ENCODE data around the gene TYW1B.
"Not testable (repeated sequence)": the region's sequence is repeated elsewhere in the genome, so short reads cannot be mapped to it uniquely, and the experiment has no call there.

Gene TYW1B

DNA sequence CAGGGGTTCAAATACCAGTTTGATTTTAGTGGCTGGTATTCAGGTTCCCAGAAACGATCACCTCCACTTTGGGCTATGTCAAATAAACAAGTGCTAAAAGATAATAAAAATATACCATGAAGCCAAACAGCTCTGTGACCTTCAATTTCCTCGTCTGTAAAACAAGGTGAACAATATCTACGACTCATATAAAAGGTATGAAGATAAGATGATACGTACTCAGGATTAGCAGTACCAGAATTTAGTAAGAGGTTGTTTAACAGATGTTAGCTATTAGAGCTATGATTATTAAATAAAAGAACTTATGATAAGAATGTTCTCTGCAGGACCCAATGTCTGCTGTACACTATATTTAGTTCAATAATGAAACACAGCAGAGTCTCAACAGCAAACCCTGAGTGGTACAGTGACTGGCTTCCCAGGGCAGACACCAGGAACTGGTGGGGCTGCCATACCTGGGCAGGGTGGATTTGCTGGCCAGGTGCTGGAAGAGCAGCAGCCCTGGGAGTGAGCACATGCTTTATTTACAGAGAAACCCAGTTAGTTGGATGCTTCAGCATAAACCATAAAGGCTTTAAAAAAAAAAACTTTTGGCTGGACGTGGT, 151.8 kb downstream of the TYW1B start:
- not testable (repeated sequence) for H3K4me1 ChIP-seq (ENCODE audit: insufficient read depth, low read length); H3K9ac ChIP-seq (ENCODE audit: low read depth, low read length); H3K4me3 ChIP-seq (ENCODE audit: low read length); H3K27ac ChIP-seq (ENCODE audit: low read length); H3K27me3 ChIP-seq (ENCODE audit: insufficient read depth, low read length); H3K9me3 ChIP-seq (ENCODE audit: insufficient read depth, low read depth, low read length); H3K36me3 ChIP-seq (ENCODE audit: insufficient read depth, low read depth, low read length)

DNA sequence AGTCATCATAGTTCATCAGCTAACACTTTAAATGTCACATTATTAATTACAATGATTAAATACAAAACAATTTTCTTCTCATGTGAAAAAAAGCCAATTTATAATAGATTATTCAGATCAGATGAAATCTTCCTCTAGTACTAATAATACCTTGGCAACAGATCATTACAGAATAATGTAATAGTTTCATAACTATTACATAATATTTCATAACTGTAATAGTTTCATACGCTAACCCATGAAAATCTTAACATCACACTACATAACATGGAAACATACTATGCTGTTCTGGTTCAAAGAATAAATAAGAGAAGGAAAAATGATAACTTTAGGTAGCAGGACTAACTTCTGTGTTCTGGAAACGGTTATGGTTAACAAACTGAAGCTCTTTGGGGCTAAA, 152.3 kb downstream of the TYW1B start:
- not testable (repeated sequence) for H3K27ac ChIP-seq (ENCODE audit: low read length); H3K9ac ChIP-seq (ENCODE audit: low read depth, low read length); H3K27me3 ChIP-seq (ENCODE audit: insufficient read depth, low read length); H3K4me3 ChIP-seq (ENCODE audit: low read length); H3K4me1 ChIP-seq (ENCODE audit: insufficient read depth, low read length); H3K9me3 ChIP-seq (ENCODE audit: insufficient read depth, low read depth, low read length); H3K36me3 ChIP-seq (ENCODE audit: insufficient read depth, low read depth, low read length)

DNA sequence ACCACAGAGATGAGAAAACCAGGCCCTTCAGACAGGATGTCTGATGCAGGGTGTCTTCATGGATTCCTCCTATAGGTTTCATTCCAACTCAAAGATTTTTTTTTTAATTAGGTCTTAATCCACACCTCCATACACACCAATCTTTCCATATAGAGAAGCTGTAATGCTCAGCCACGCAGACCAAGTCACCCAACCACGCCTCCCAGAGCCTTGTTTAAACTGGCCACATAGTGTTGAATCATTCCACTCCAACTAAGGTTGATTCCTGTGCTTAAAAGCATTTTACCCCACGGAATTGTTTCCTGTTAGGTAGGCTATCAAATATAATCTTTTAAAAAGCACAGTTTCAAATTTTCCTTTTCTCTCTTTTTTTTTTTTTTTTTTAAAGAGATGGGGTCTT, 153.6 kb downstream of the TYW1B start:
- Histone ChIP-seq H3K4me1 (ENCODE audit: insufficient read depth, low read length) (no peaks in the 10 kb centered on the region), H3K4me3 (ENCODE audit: low read length) (no peak overlapping the region), H3K36me3 (ENCODE audit: insufficient read depth, low read depth, low read length) (no peaks in the 10 kb centered on the region), H3K9me3 (ENCODE audit: insufficient read depth, low read depth, low read length) (no peaks in the 10 kb centered on the region), H3K9ac (ENCODE audit: low read depth, low read length) (no peak overlapping the region), H3K27me3 (ENCODE audit: insufficient read depth, low read length) (no peaks in the 10 kb centered on the region), H3K27ac (ENCODE audit: low read length) (no peak overlapping the region)

DNA sequence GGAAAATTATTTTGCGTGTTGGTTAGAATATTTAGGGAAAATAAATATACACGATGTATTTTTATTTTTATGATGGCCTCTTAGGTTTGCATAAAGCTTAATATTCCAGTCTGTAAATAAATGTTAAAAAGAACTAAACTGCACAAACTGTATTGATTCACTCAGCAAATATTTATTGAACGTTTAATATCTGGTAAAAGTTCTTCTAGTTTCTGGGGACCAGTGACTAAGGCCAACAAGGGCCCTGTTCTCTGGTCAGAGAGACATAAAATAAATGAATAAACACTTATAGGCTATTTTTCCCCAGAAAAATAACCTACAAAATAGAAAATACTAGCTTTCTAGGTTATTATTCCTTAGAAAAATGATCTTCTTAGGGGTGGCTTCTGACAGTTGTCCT, 157.2 kb downstream of the TYW1B start:
- H3K4me1 ChIP-seq (ENCODE audit: insufficient read depth, low read length); H3K9ac ChIP-seq (ENCODE audit: low read depth, low read length); H3K9me3 ChIP-seq (ENCODE audit: insufficient read depth, low read depth, low read length); H3K27me3 ChIP-seq (ENCODE audit: insufficient read depth, low read length); H3K36me3 ChIP-seq (ENCODE audit: insufficient read depth, low read depth, low read length); H3K4me3 ChIP-seq (ENCODE audit: low read length); H3K27ac ChIP-seq (ENCODE audit: low read length): not testable (repeated sequence)

DNA sequence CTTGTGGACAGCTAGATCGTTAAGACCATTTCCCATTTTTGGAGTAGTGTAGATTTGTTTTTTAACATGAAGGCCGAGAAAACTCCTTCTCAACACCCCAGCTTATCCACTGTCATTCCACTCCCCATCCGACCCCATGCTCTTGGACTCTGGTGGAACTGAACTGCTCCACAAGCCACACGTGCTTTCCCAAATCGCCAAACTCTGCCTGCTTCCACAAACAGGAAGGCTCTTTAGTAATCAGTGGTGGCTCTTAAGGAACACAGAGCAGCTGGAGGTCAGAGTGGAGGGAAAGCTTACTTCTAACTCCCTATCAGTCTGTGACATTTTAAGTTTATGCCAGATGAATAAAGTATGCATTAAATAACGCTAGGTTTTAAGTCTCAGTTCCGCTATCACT, 159.6 kb downstream of the TYW1B start:
- H3K4me1 ChIP-seq (ENCODE audit: insufficient read depth, low read length); H3K4me3 ChIP-seq (ENCODE audit: low read length); H3K27ac ChIP-seq (ENCODE audit: low read length): not testable (repeated sequence)

DNA sequence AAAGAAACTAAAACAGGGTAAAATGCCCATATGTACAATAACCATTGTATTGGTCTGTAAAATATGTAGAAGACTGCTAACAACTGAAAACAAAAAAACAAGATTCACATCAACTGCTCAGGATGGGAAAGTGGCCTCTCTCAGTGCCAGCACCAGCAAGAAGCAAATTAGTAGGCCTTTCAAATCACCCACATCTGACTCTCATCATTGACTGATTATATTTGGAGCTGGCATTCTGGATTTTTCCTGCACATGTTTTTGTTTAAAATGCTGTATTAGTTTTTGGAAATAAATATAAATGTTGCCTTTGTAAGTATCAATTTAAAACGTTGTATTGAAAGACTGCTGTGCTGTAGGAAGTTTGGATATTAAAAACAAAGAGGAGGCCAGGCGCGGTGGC, 161.0 kb downstream of the TYW1B start:
- H3K9me3 ChIP-seq (ENCODE audit: insufficient read depth, low read depth, low read length); H3K27ac ChIP-seq (ENCODE audit: low read length); H3K4me1 ChIP-seq (ENCODE audit: insufficient read depth, low read length); H3K9ac ChIP-seq (ENCODE audit: low read depth, low read length); H3K4me3 ChIP-seq (ENCODE audit: low read length); H3K36me3 ChIP-seq (ENCODE audit: insufficient read depth, low read depth, low read length); H3K27me3 ChIP-seq (ENCODE audit: insufficient read depth, low read length): not testable (repeated sequence)

More for the DNA sequence above, 159.6 kb downstream of the TYW1B start:
- not testable (repeated sequence) for H3K9me3 ChIP-seq (ENCODE audit: insufficient read depth, low read depth, low read length); H3K9ac ChIP-seq (ENCODE audit: low read depth, low read length); H3K27me3 ChIP-seq (ENCODE audit: insufficient read depth, low read length); H3K36me3 ChIP-seq (ENCODE audit: insufficient read depth, low read depth, low read length)

DNA sequence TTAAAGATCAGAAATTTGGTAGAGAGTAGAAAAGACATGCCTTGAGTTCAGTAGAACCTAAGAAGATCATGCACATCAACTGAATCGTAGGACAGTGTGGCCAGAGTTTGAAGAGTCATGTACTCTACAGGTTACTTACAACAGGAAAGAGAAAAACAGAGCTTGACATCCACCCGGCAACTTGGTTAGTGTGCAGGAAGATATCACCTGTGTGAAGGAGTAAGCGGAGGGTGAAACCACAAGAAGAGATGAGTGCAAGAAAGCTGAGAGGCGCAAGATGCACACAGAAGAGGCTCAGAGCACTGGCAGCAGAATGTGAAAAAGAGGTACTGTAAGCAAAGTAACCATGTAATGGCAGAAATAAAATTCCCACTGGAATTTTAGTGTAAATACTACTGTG, 179.4 kb downstream of the TYW1B start:
- H3K9me3 ChIP-seq (ENCODE audit: insufficient read depth, low read depth, low read length); H3K4me3 ChIP-seq (ENCODE audit: low read length); H3K27ac ChIP-seq (ENCODE audit: low read length); H3K36me3 ChIP-seq (ENCODE audit: insufficient read depth, low read depth, low read length); H3K4me1 ChIP-seq (ENCODE audit: insufficient read depth, low read length); H3K27me3 ChIP-seq (ENCODE audit: insufficient read depth, low read length); H3K9ac ChIP-seq (ENCODE audit: low read depth, low read length): not testable (repeated sequence)

DNA sequence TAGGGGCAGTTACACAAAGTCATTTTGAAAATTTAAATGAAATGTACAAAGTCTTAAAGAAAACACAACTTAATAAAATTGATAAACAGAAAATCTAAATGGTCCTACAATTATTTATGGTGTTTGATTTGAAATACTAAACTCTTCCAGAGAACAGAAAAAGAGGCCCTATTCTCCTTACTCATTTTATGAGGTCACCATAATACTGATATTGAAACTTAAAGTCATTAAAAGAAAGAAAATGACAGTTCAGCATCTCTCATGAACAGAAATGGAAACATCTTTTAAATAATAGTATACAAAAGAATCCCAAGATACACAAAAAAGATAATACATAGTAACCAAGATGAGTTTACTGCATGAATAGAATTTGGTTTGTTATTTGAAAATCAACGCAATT, 184.3 kb downstream of the TYW1B start:
- H3K36me3 ChIP-seq (ENCODE audit: insufficient read depth, low read depth, low read length); H3K4me3 ChIP-seq (ENCODE audit: low read length); H3K27ac ChIP-seq (ENCODE audit: low read length); H3K27me3 ChIP-seq (ENCODE audit: insufficient read depth, low read length); H3K9ac ChIP-seq (ENCODE audit: low read depth, low read length); H3K9me3 ChIP-seq (ENCODE audit: insufficient read depth, low read depth, low read length); H3K4me1 ChIP-seq (ENCODE audit: insufficient read depth, low read length): not testable (repeated sequence)

DNA sequence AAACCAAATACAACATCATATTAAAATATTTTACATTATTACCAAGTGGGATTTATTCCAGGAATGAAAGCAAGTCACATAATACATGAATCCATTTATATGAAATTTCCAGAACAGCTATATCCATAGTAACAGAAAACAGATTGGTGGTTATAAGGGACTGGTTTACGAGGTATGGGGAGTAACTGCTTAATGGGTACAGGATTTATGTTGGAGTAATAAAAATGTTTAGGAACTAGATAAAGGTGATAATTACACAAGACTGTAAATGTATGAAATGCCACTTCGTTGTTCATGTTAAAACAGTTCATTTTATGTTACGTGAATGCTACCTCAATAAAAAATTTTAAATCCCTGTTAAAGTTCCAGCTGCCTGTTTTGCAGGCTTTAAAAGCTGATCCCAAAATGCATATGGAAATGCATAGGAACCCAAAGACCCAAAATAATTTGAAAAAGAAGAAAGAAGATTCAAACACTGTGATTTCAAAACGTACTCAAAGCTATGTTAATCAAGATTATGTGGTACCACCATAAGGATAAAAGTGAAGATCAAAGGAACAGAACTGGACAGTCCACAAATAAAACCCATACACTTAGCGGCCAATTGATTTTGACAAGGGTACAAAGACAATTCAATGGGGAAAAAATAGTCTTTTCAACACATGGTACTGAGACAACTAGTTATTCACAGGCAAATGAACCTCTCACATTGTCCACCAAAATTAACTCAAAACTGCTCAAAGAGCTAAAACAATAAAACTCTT, 186.3 kb downstream of the TYW1B start:
- H3K4me3 ChIP-seq (ENCODE audit: low read length); H3K27ac ChIP-seq (ENCODE audit: low read length); H3K27me3 ChIP-seq (ENCODE audit: insufficient read depth, low read length); H3K9me3 ChIP-seq (ENCODE audit: insufficient read depth, low read depth, low read length); H3K9ac ChIP-seq (ENCODE audit: low read depth, low read length); H3K36me3 ChIP-seq (ENCODE audit: insufficient read depth, low read depth, low read length); H3K4me1 ChIP-seq (ENCODE audit: insufficient read depth, low read length): not testable (repeated sequence)

DNA sequence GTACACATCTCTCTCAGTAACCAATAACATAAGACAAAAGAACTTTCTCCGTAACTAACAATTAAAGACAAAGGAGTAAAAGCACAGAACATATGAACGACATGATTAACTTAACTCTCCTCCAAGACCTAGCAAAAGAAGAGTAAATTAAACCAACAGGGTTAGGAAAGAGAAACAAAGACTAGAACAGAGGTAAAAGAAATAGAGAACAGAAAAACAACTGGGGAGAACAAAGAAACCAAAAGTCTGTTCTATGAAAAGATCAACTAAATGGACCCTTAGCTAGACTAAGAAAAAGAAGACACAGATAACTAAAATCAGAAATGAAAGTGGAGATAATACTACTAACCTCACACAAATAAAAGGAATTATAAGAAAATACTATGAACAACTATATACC, 187.3 kb downstream of the TYW1B start:
- H3K9me3 ChIP-seq (ENCODE audit: insufficient read depth, low read depth, low read length); H3K9ac ChIP-seq (ENCODE audit: low read depth, low read length); H3K27me3 ChIP-seq (ENCODE audit: insufficient read depth, low read length); H3K4me1 ChIP-seq (ENCODE audit: insufficient read depth, low read length); H3K36me3 ChIP-seq (ENCODE audit: insufficient read depth, low read depth, low read length); H3K4me3 ChIP-seq (ENCODE audit: low read length); H3K27ac ChIP-seq (ENCODE audit: low read length): not testable (repeated sequence)

DNA sequence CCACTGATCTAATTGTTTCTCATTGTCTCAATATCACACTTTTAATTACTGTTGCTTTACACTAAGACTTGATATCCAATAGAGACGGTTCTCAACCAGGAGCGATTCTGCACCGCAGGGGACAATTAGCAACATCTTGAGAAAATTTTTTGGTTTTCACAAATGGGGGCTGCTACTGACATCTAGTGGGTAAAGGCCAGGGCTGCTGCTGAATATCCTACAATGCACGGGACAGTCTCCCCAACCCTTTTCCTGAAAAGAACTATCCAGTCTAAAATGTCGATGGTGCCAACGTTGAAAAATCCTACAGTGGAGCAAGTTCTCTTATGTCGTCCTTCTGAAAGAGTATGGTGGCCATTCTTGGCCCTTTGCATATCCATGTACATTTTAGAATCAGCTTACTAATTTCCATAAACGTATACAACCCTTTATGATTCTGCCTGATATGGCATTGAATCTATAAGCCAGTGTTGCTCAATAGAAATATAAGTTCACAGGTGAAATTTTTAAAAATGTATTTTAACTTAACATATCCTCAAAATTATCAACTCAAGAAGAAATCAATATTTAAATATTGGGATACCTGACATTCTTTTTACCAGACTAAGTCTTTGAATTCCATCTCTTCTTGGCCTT, 192.6 kb downstream of the TYW1B start:
- not testable (repeated sequence) for H3K4me3 ChIP-seq (ENCODE audit: low read length); H3K27me3 ChIP-seq (ENCODE audit: insufficient read depth, low read length); H3K36me3 ChIP-seq (ENCODE audit: insufficient read depth, low read depth, low read length); H3K9ac ChIP-seq (ENCODE audit: low read depth, low read length); H3K27ac ChIP-seq (ENCODE audit: low read length); H3K9me3 ChIP-seq (ENCODE audit: insufficient read depth, low read depth, low read length); H3K4me1 ChIP-seq (ENCODE audit: insufficient read depth, low read length)

DNA sequence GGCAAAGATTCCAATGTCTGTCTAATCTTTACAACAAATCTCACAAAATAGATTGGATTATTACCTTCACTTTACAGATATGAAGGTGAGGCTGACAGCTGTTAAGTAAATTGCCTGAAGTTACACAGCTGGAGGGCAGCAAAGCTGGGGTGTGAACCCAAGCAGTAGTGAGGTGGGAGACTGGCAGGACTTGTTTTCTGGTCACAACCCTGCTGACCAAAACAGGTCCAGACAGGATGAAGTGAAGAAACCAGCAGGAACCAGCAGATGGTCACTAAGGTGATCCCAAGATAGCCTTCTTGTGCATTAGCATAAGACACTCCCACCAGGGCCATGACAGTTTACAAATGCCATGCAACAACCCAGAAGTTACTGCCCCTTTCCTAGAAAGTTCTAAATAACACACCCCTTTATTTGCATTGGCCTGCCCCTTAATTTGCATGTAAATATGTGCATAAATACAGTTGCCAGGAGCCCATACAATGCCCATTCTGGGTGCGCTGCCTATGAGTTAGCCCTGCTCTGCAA, 195.2 kb downstream of the TYW1B start:
- not testable (repeated sequence) for H3K4me1 ChIP-seq (ENCODE audit: insufficient read depth, low read length); H3K36me3 ChIP-seq (ENCODE audit: insufficient read depth, low read depth, low read length); H3K9ac ChIP-seq (ENCODE audit: low read depth, low read length); H3K27me3 ChIP-seq (ENCODE audit: insufficient read depth, low read length); H3K9me3 ChIP-seq (ENCODE audit: insufficient read depth, low read depth, low read length); H3K27ac ChIP-seq (ENCODE audit: low read length); H3K4me3 ChIP-seq (ENCODE audit: low read length)

Measured in iPS-20b (cell line).